Mesodermal cell (in vitro differentiated cells): Measurements from ENCODE around the gene DGKD. TPM values are rescaled to one million over a fixed set of nuclear protein-coding genes. Genes with fewer than 3 reads are reported as not detected.

Experiments
- H3K27ac ChIP-seq: 2 replicates; pipeline ENCODE4 v1.7.0; 2013; ENCODE audit warnings: mild to moderate bottlenecking, low read depth, low read length, moderate library complexity; ENCODE audit not compliant: severe bottlenecking
- H3K36me3 ChIP-seq: 2 replicates; pipeline ENCODE4 v1.7.1; 2013; ENCODE audit warnings: mild to moderate bottlenecking, low read length, moderate library complexity; ENCODE audit not compliant: control insufficient read depth, insufficient read depth
- H3K4me1 ChIP-seq: one replicate; pipeline ENCODE4 v1.7.1; 2013; ENCODE audit warnings: mild to moderate bottlenecking, low read length; ENCODE audit not compliant: insufficient read depth, control insufficient read depth, poor library complexity, severe bottlenecking
- H3K4me3 ChIP-seq: 2 replicates; pipeline ENCODE4 v1.7.0; 2013; ENCODE audit warnings: low read length, control low read depth, mild to moderate bottlenecking; ENCODE audit not compliant: insufficient read depth, poor library complexity, severe bottlenecking; ENCODE audit errors: extremely low read depth
- H3K9me3 ChIP-seq: 2 replicates; pipeline ENCODE4 v1.7.1; 2013; ENCODE audit warnings: mild to moderate bottlenecking, low read length, moderate library complexity; ENCODE audit not compliant: control insufficient read depth
- WGBS, 2 experiments: methylation state at CpG; one replicate each; pipeline ENCODE4 v1.1.5; 2013; ENCODE audit warnings: missing lambda C conversion rate in 2 of 2; ENCODE audit not compliant: insufficient coverage in 2 of 2; 5-methylcytosine and 5-hydroxymethylcytosine counted together
- polyA plus RNA-seq, 2 experiments: library from polyadenylated mRNA; stranded (reverse); fragments of 50-300 nt; gene quantifications; one replicate each; pipeline ENCODE4 v1.2.3, GENCODE V29; 2013

The DGKD gene
- 23.6 TPM for polyA plus RNA-seq (2013, experiment 1 of 2)
- polyA plus RNA-seq (2013, experiment 2 of 2) = 22.2 TPM

GRCh38 chr2:233353769-233354499 is at the start of gene DGKD:
TSS of gene DGKD (plus strand) at chr2:233354494. CDS start at chr2:233354519, 25 bp downstream.
- peak within 1 kb of the TSS; percentile 36 for H3K27ac ChIP-seq
- 11 to 12% methylated on average over 20 of the region's 56 CpGs for WGBS, 2 experiments

GRCh38 chr2:233307565-233307964 is 46.7 kb upstream of the DGKD start, which contains the start of gene SAG:
TSS of gene SAG (plus strand) at chr2:233307816. CDS start at chr2:233309190, 1,374 bp downstream.
- H3K9me3 ChIP-seq = no peaks in the 10 kb centered on the region
- WGBS, 2 experiments = 60 to 83% methylated on average over 2 to 4 of the region's 7 CpGs
- no peak within 1 kb of the TSS for H3K4me3 ChIP-seq
- H3K27ac ChIP-seq = no peak within 1 kb of the TSS
- peaks cover 6% of the 10 kb centered on the region for H3K4me1 ChIP-seq
- H3K36me3 ChIP-seq = no peaks in the 10 kb centered on the region

More at GRCh38 chr2:233353769-233354499, at the start of gene DGKD:
- Histone ChIP-seq H3K4me1 (peaks cover 28% of the 10 kb centered on the region), H3K36me3 (no peaks in the 10 kb centered on the region), H3K4me3 (peak within 1 kb of the TSS; percentile 56), H3K9me3 (no peaks in the 10 kb centered on the region)

GRCh38 chr2:233311241-233311926 is 42.9 kb upstream of the DGKD start:
- WGBS, 2 experiments = 100% methylated on average over 1 to 5 of the region's 11 CpGs
- H3K27ac ChIP-seq = no peak overlapping the region

GRCh38 chr2:233312874-233313273 is 41.4 kb upstream of the DGKD start:
- Histone ChIP-seq H3K27ac (no peak overlapping the region), H3K36me3 (no peaks in the 10 kb centered on the region), H3K4me1 (peaks cover under 1% of the 10 kb centered on the region), H3K4me3 (no peak overlapping the region), H3K9me3 (no peaks in the 10 kb centered on the region)
- WGBS, 2 experiments = 86 to 87% methylated on average over 7 to 8 of the region's 8 CpGs

More at GRCh38 chr2:233311241-233311926, 42.9 kb upstream of the DGKD start:
- Histone ChIP-seq H3K9me3 (no peaks in the 10 kb centered on the region), H3K36me3 (no peaks in the 10 kb centered on the region), H3K4me1 (peaks cover 6% of the 10 kb centered on the region), H3K4me3 (no peak overlapping the region)

GRCh38 chr2:233314180-233314925 is 39.9 kb upstream of the DGKD start:
- H3K27ac ChIP-seq = no peak overlapping the region
- no peaks in the 10 kb centered on the region for H3K9me3 ChIP-seq
- no peak overlapping the region for H3K4me3 ChIP-seq
- H3K4me1 ChIP-seq = no peaks in the 10 kb centered on the region
- H3K36me3 ChIP-seq = no peaks in the 10 kb centered on the region
- 92 to 95% methylated on average over 18 to 19 of the region's 20 CpGs for WGBS, 2 experiments

- Histone ChIP-seq H3K27ac (no peak overlapping the region), H3K36me3 (no peaks in the 10 kb centered on the region), H3K4me3 (no peak overlapping the region), H3K4me1 (no peaks in the 10 kb centered on the region), H3K9me3 (no peaks in the 10 kb centered on the region)
- WGBS, 2 experiments = 96 to 100% methylated on average over 5 of the region's 7 CpGs
Measured at GRCh38 chr2:233317196-233317943, 36.9 kb upstream of the DGKD start.

GRCh38 chr2:233319256-233319655 is 35.0 kb upstream of the DGKD start:
- 65 to 83% methylated on average over 2 of the region's 5 CpGs for WGBS, 2 experiments
- Histone ChIP-seq H3K4me3 (no peak overlapping the region), H3K9me3 (no peaks in the 10 kb centered on the region)

GRCh38 chr2:233320470-233320869 is 33.8 kb upstream of the DGKD start:
- Histone ChIP-seq H3K36me3 (no peaks in the 10 kb centered on the region), H3K27ac (no peak overlapping the region), H3K9me3 (no peaks in the 10 kb centered on the region), H3K4me3 (no peak overlapping the region), H3K4me1 (no peaks in the 10 kb centered on the region)
- WGBS, 2 experiments = 92 to 97% methylated on average over 9 to 15 of the region's 17 CpGs

More at GRCh38 chr2:233319256-233319655, 35.0 kb upstream of the DGKD start:
- Histone ChIP-seq H3K4me1 (no peaks in the 10 kb centered on the region), H3K36me3 (no peaks in the 10 kb centered on the region), H3K27ac (no peak overlapping the region)

- H3K4me1 ChIP-seq = no peaks in the 10 kb centered on the region
- H3K36me3 ChIP-seq = no peaks in the 10 kb centered on the region
- H3K9me3 ChIP-seq = no peaks in the 10 kb centered on the region
- WGBS, 2 experiments = 82 to 83% methylated on average over 4 to 5 of the region's 6 CpGs
- H3K27ac ChIP-seq = no peak overlapping the region
- no peak overlapping the region for H3K4me3 ChIP-seq
Measured at GRCh38 chr2:233321166-233321565, 33.1 kb upstream of the DGKD start.

- H3K4me3 ChIP-seq = no peak overlapping the region
- no peak overlapping the region for H3K27ac ChIP-seq
- 94 to 100% methylated on average over 1 to 5 of the region's 8 CpGs for WGBS, 2 experiments
Measured at GRCh38 chr2:233323851-233324250, 30.4 kb upstream of the DGKD start.

More at GRCh38 chr2:233323851-233324250, 30.4 kb upstream of the DGKD start:
- Histone ChIP-seq H3K9me3 (no peaks in the 10 kb centered on the region), H3K4me1 (no peaks in the 10 kb centered on the region), H3K36me3 (no peaks in the 10 kb centered on the region)
